Spleen (tissue), 7 donors: Measurements from ENCODE around the gene LRMDA.

ENCODE experiments used
- POLR2A ChIP-seq, 3 donors: fragments of 450-650 bp; IDR thresholded peaks; one replicate each; pipeline ENCODE4 v1.5.1; 2017; ENCODE audit warnings: antibody characterized with exemption in 3 of 3, mild to moderate bottlenecking in 1 of 3
- TF ChIP-seq, protein P1 (sequence below), 11 experiments: fragments of 200-600 bp in 7 of 11; fragments of 450-650 bp in 4 of 11; sonication (generic) in 4 of 11; IDR thresholded peaks in 8 of 11; conservative IDR thresholded peaks in 3 of 11; 1 replicate in 7 of 11; 2 replicates in 4 of 11; pipeline versions ENCODE4 v1.4.0 to v1.8.0; 2016 to 2021; ENCODE audit warnings: antibody characterized with exemption in 11 of 11, inconsistent platforms in 4 of 11, mild to moderate bottlenecking in 1 of 11
- donor health status: DM: no; HTN: no; CAD: no; lungs with moderate emphysema.
- donor health status: DM: no; HTN: no; CAD: no.
- donor health status: DM: no; HTN: no; CAD: no.

- TF ChIP-seq, protein P1, sequence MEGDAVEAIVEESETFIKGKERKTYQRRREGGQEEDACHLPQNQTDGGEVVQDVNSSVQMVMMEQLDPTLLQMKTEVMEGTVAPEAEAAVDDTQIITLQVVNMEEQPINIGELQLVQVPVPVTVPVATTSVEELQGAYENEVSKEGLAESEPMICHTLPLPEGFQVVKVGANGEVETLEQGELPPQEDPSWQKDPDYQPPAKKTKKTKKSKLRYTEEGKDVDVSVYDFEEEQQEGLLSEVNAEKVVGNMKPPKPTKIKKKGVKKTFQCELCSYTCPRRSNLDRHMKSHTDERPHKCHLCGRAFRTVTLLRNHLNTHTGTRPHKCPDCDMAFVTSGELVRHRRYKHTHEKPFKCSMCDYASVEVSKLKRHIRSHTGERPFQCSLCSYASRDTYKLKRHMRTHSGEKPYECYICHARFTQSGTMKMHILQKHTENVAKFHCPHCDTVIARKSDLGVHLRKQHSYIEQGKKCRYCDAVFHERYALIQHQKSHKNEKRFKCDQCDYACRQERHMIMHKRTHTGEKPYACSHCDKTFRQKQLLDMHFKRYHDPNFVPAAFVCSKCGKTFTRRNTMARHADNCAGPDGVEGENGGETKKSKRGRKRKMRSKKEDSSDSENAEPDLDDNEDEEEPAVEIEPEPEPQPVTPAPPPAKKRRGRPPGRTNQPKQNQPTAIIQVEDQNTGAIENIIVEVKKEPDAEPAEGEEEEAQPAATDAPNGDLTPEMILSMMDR (IDR thresholded peaks at IDR 0.05 in 8 of 11, conservative IDR thresholded peaks at IDR 0.05 in 3 of 11) = no peak
- TF ChIP-seq POLR2A (IDR thresholded peaks at IDR 0.05) = no peak
Observed at GRCh38 chr10:76010703-76011102, 579.3 kb downstream of the LRMDA start.
